Fibroblast of pulmonary artery (primary cell): Measurements from ENCODE around the gene HUNK.
A peak's percentile ranks its signal among the peaks of the same experiment; 100 is the strongest.

ENCODE experiments used
- DNase-seq: peaks from one replicate; pipeline ENCODE4 v3.0.0-alpha.2; 2010; ENCODE audit warnings: low read depth
- H3K4me3 ChIP-seq: replicated peaks from 2 replicates; pipeline ENCODE4 v1.5.1; 2011; ENCODE audit warnings: low read depth, mild to moderate bottlenecking, control low read depth, low read length, moderate library complexity
- CTCF ChIP-seq: IDR thresholded peaks from 2 replicates; pipeline ENCODE4 v1.5.1; 2011; ENCODE audit warnings: mild to moderate bottlenecking, control low read depth, low read length, inconsistent platforms; ENCODE audit errors: missing control alignments

The HUNK gene

GRCh38 chr21:31872452-31873274, at the start of gene HUNK:
Gene HUNK (plus strand): TSS chr21:31873020. CDS start chr21:31873675, 655 bp downstream.
- peak within 1 kb of the TSS; percentile 30 for H3K4me3 ChIP-seq
- TF ChIP-seq CTCF: no peak
- peak; percentile 7 for DNase-seq

GRCh38 chr21:31829736-31830472, 42.9 kb upstream of the HUNK start:
- DNase-seq: no peak
- H3K4me3 ChIP-seq: no peak overlapping the region
- TF ChIP-seq CTCF: no peak

GRCh38 chr21:31830701-31831100, 42.1 kb upstream of the HUNK start:
- no peak overlapping the region for H3K4me3 ChIP-seq
- no peak for TF ChIP-seq CTCF
- DNase-seq: no peak

GRCh38 chr21:31837041-31837440, 35.8 kb upstream of the HUNK start:
- no peak for TF ChIP-seq CTCF
- DNase-seq: no peak
- H3K4me3 ChIP-seq: no peak overlapping the region

GRCh38 chr21:31837618-31838390, 35.0 kb upstream of the HUNK start:
- H3K4me3 ChIP-seq: no peak overlapping the region
- no peak for TF ChIP-seq CTCF
- DNase-seq: no peak

- H3K4me3 ChIP-seq: no peak overlapping the region
- no peak for TF ChIP-seq CTCF
- DNase-seq: no peak
Measured at GRCh38 chr21:31838586-31839355, 34.0 kb upstream of the HUNK start.
